Cardiac fibroblast (primary cell): Measurements from ENCODE around the gene PSMD1.

ENCODE experiments used
- DNase-seq, 2 donors: peaks; one replicate each; pipeline versions ENCODE4 v3.0.0 to v3.0.0-alpha.2; 2010; ENCODE audit warnings: low read depth in 2 of 2
- H3K4me3 ChIP-seq, 2 donors: replicated peaks in 1 of 2; 1 replicate in 1 of 2; 2 replicates in 1 of 2; pipeline ENCODE4 v1.5.1; 2011; ENCODE audit warnings: low read depth in 2 of 2, low read length in 2 of 2, mild to moderate bottlenecking in 2 of 2, moderate library complexity in 1 of 2
- CTCF ChIP-seq: IDR thresholded peaks from one replicate; pipeline ENCODE4 v1.5.1; 2011; ENCODE audit warnings: low read depth, mild to moderate bottlenecking, low read length, inconsistent platforms

The PSMD1 gene

GRCh38 chr2:231184319-231184718 is 127.7 kb downstream of the PSMD1 start:
- DNase-seq = no peak
- TF ChIP-seq CTCF = no peak
- no peak overlapping the region for H3K4me3 ChIP-seq

GRCh38 chr2:231185050-231185725 is 128.5 kb downstream of the PSMD1 start:
- peak in 1 of 2 donors; percentile 70 for DNase-seq
- no peak for TF ChIP-seq CTCF
- no peak overlapping the region for H3K4me3 ChIP-seq

GRCh38 chr2:231185886-231186285 is 129.2 kb downstream of the PSMD1 start:
- no peak for TF ChIP-seq CTCF
- H3K4me3 ChIP-seq = no peak overlapping the region
- no peak for DNase-seq

DNA sequence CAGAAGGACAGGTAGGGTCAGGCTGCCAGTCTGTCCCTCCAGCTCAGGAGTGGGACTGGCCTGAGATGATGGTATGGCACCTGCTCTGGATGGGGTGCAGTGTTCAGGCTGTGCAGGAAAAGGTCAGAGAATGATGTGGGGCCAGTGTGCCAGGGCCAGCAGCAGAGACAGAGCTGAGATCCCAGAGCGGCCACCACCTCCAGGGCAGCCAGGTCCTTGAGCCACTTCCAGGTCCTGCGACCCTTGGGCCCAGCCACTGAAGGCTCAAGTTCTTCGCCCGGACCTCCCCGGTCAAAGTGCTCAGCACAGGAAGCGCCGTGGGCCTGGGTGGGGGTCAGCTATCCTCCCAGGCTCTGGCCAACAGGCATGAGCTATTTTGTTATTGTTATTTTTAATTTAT is 129.7 kb downstream of the PSMD1 start:
- no peak for TF ChIP-seq CTCF
- no peak overlapping the region for H3K4me3 ChIP-seq
- DNase-seq = no peak

DNA sequence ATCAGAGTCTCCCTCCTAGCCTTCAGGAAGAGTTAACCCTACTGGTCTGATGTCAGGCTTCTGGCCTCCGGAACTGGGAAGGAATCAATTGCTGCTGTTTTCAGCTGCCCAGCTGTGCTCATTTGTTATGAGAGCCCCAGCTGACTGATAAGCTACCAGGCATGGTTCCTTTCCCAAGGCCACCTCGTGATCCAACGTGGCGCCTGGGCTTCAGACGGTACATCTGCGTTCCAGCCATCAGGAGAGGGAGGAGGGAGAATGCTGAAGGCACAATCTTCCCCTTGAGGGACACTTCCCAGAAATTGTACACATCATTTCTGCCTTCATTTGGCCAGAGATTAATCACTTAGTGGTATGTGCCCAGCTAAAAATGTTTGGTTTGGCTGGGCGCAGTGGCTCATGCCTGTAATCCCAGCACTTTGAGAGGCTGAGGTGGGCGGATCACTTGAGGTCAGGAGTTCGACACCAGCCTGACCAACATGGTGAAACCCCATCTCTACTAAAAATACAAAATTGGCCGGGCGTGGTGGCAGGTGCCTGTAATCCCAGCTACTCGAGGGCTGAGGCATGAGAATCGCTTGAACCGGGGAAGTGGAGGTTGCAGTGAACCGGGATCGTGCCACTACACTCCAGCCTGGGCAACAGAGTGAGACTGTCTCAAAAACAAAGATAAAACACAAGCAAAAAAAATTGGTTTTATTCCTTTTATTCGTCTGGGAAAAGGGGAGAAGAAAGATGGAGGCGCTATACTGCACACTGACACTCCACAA is 131.3 kb downstream of the PSMD1 start:
- no peak overlapping the region for H3K4me3 ChIP-seq
- peak; percentile 86 to 98 for DNase-seq
- TF ChIP-seq CTCF = no peak

GRCh38 chr2:231188506-231189170 is 132.0 kb downstream of the PSMD1 start:
- no peak for TF ChIP-seq CTCF
- H3K4me3 ChIP-seq = no peak overlapping the region

More at GRCh38 chr2:231188506-231189170, 132.0 kb downstream of the PSMD1 start:
- DNase-seq = no peak
